Endothelial cell of umbilical vein (primary cell): ENCODE data around the gene CSNK1D. TPM values are rescaled to one million over a fixed set of nuclear protein-coding genes. Genes with fewer than 3 reads are reported as not detected.

ENCODE experiments used
- BruUV-seq: library from RNA; stranded (reverse); fragments of 400-500 nt; replicated peaks from 2 replicates; lab custom pipeline; 2021; lab: Mats Ljungman, UMichigan
- CTCF ChIA-PET: fragments of 300-600, 350-600 bp; sonication (Branson Sonifier 250); formaldehyde crosslinking; loops from one replicate; lab custom pipeline; 2021; ENCODE audit warnings: antibody characterized with exemption, inconsistent platforms; lab: Charles Lee
- POLR2A ChIA-PET: fragments of 300-600, 350-600 bp; sonication (Branson Sonifier 250); formaldehyde crosslinking; loops from one replicate; lab custom pipeline; 2021; ENCODE audit warnings: antibody characterized with exemption, inconsistent platforms; lab: Charles Lee
- DNase-seq: peaks from one replicate; pipeline ENCODE4 v3.0.0-alpha.2; 2011; ENCODE audit warnings: low read depth, low spot score
- FAIRE-seq: peaks from 2 replicates; lab custom pipeline; 2011; peaks lifted over from hg19 to GRCh38; lab: Jason Lieb, UNC
- H2AFZ ChIP-seq: 2 replicates; pipeline ENCODE4 v1.6.0; 2012; ENCODE audit warnings: low read depth, low read length, control low read depth, inconsistent platforms
- H3K27ac ChIP-seq: 2 replicates; pipeline ENCODE4 v1.5.1; 2011; ENCODE audit warnings: low read depth, mild to moderate bottlenecking, control low read depth, low read length, moderate library complexity; ENCODE audit not compliant: insufficient read depth
- H3K27me3 ChIP-seq, 2 experiments: 2 replicates each; pipeline versions ENCODE4 v1.6.0 to v1.6.1; 2011; ENCODE audit warnings: low read length in 2 of 2, mixed read lengths in 1 of 2; ENCODE audit not compliant: control insufficient read depth in 2 of 2, insufficient read depth in 2 of 2
- H3K36me3 ChIP-seq, 2 experiments: 2 replicates in 1 of 2; 3 replicates in 1 of 2; pipeline ENCODE4 v1.5.1; 2011; ENCODE audit warnings: low read length in 2 of 2, mild to moderate bottlenecking in 1 of 2, moderate library complexity in 1 of 2; ENCODE audit not compliant: control insufficient read depth in 2 of 2, insufficient read depth in 2 of 2; ENCODE audit errors: extremely low read depth in 1 of 2
- H3K4me1 ChIP-seq: 3 replicates; pipeline ENCODE4 v1.5.1; 2011; ENCODE audit warnings: mild to moderate bottlenecking, low read length; ENCODE audit not compliant: control insufficient read depth, insufficient read depth; ENCODE audit errors: extremely low read depth
- H3K4me2 ChIP-seq: 2 replicates; pipeline ENCODE4 v1.6.1; 2011; ENCODE audit warnings: low read length, control low read depth, mixed read lengths; ENCODE audit not compliant: insufficient read depth
- H3K4me3 ChIP-seq, 3 experiments: fragments of 200-600 bp in 1 of 3; sonication (generic), shearing (Covaris generic) in 1 of 3; replicated peaks in 1 of 3; 2 replicates each; pipeline ENCODE4 v1.5.1; 2011 to 2016; ENCODE audit warnings: control low read depth in 3 of 3, low read length in 3 of 3, mild to moderate bottlenecking in 2 of 3, inconsistent platforms in 1 of 3, low read depth in 1 of 3, moderate library complexity in 1 of 3; ENCODE audit not compliant: insufficient read depth in 1 of 3
- H3K79me2 ChIP-seq: 2 replicates; pipeline ENCODE4 v1.6.0; 2012; ENCODE audit warnings: low read length, inconsistent platforms; ENCODE audit not compliant: control insufficient read depth, insufficient read depth
- H3K9ac ChIP-seq: replicated peaks from 2 replicates; pipeline ENCODE3; 2011; ENCODE audit warnings: low read length, control low read depth; ENCODE audit not compliant: insufficient read depth; ENCODE audit errors: extremely low read depth
- H3K9me1 ChIP-seq: replicated peaks from 3 replicates; pipeline ENCODE4 v1.6.0; 2011; ENCODE audit warnings: mild to moderate bottlenecking, low read length; ENCODE audit not compliant: control insufficient read depth, insufficient read depth; ENCODE audit errors: extremely low read depth
- H3K9me3 ChIP-seq: replicated peaks from 2 replicates; pipeline ENCODE4 v1.5.1; 2012; ENCODE audit warnings: low read length, inconsistent platforms; ENCODE audit not compliant: control insufficient read depth, insufficient read depth
- H4K20me1 ChIP-seq: replicated peaks from 2 replicates; pipeline ENCODE3; 2011; ENCODE audit warnings: mild to moderate bottlenecking, low read length; ENCODE audit not compliant: control insufficient read depth, insufficient read depth; ENCODE audit errors: extremely low read depth
- CTCF ChIP-seq, 2 donors: IDR thresholded peaks; 1 replicate in 1 of 2; 2 replicates in 1 of 2; pipeline ENCODE4 v1.5.1; 2011; ENCODE audit warnings: low read length in 2 of 2, mild to moderate bottlenecking in 2 of 2, moderate library complexity in 2 of 2, control low read depth in 1 of 2, inconsistent platforms in 1 of 2, low read depth in 1 of 2; ENCODE audit not compliant: insufficient read depth in 1 of 2; ENCODE audit errors: extremely low read depth in 1 of 2
- EZH2 ChIP-seq: IDR thresholded peaks from 2 replicates; pipeline ENCODE4 v1.6.1; 2012; ENCODE audit warnings: borderline replicate concordance, low read depth, mild to moderate bottlenecking, moderate library complexity, low read length, inconsistent platforms; ENCODE audit not compliant: severe bottlenecking
- FOS ChIP-seq: IDR thresholded peaks from 2 replicates; pipeline ENCODE4 v1.6.1; 2011; ENCODE audit warnings: mild to moderate bottlenecking, low read length, moderate library complexity, borderline replicate concordance; ENCODE audit not compliant: insufficient read depth
- GATA2 ChIP-seq: IDR thresholded peaks from 2 replicates; pipeline ENCODE4 v1.7.0; 2011; ENCODE audit warnings: low read depth, mild to moderate bottlenecking, moderate library complexity, mixed read lengths, low read length; ENCODE audit not compliant: insufficient read length, insufficient read depth
- JUN ChIP-seq: IDR thresholded peaks from 2 replicates; pipeline ENCODE4 v1.6.1; 2011; ENCODE audit warnings: borderline replicate concordance, low read depth; ENCODE audit not compliant: insufficient read length, insufficient read depth
- MYC ChIP-seq: IDR thresholded peaks from one replicate; pipeline ENCODE4 v1.6.1; 2011; ENCODE audit warnings: mild to moderate bottlenecking, low read depth, low read length
- POLR2A ChIP-seq: IDR thresholded peaks from 2 replicates; pipeline ENCODE4 v1.6.1; 2012; ENCODE audit warnings: low read depth, mild to moderate bottlenecking, control low read depth, low read length
- POLR2AphosphoS5 ChIP-seq: IDR thresholded peaks from 2 replicates; pipeline ENCODE4 v1.6.1; 2012; ENCODE audit warnings: low read depth, mild to moderate bottlenecking, control low read depth, low read length, moderate library complexity; ENCODE audit not compliant: insufficient read depth
- dilution Hi-C: fragments of 300-500 bp; cut with MboI; formaldehyde crosslinking; loops from one replicate; pipeline ENCODE4 v1.15.0; 2019; ENCODE audit warnings: low sequenced_read_pairs; ENCODE audit not compliant: extremely low pct_ligation_motif_present
- intact Hi-C: fragments of 100-400 bp; cut with micrococcal nuclease; formaldehyde crosslinking; loops from one replicate; pipeline ENCODE4 v1.10.0; 2022
- polyA plus RNA-seq, 4 experiments: library from polyadenylated mRNA; depleted of rRNA in 3 of 4; stranded (reverse) in 3 of 4; unstranded in 1 of 4; fragments of >200 nt; gene quantifications; 2 replicates each; pipeline versions ENCODE4 v1.2.1 to v1.2.3, GENCODE V29; 2011 to 2012; ENCODE audit warnings: missing spikeins in 1 of 4
- total RNA-seq: library from RNA; stranded (reverse); gene quantifications from 2 replicates; pipeline ENCODE4 v1.2.3, GENCODE V29; 2021
- TF ChIP-seq, protein P1 (sequence below): IDR thresholded peaks from 2 replicates; pipeline ENCODE4 v1.6.1; 2011; ENCODE audit not compliant: insufficient read depth, insufficient read length

The CSNK1D gene
- total and polyA plus RNA-seq, 2 donors (not counting 3 experiments of a cell fraction or from before 2014, with no cell fraction given), result 127 to 155 TPM

- H3K4me2 ChIP-seq, result no peak overlapping the region
- ChIA-PET CTCF (interaction anchor here (1.3 to 4.4 kb wide), 5 partner anchors 13 to 269 kb away, joined by 4 to 26 read pairs (median 10); partner anchors contain the start of gene SECTM1), POLR2A (no interaction called here)
- H4K20me1 ChIP-seq, result no peaks in the 10 kb centered on the region
- no peaks in the 10 kb centered on the region for H3K9me3 ChIP-seq
- H3K27ac ChIP-seq, result no peak overlapping the region
- dilution Hi-C loops (no loop called here), intact Hi-C loops (loop anchor here (2.0 to 5.0 kb wide), 3 partner anchors 38 to 118 kb away; partner anchors contain the start of genes HEXD and OGFOD3)
- no peak for TF ChIP-seq POLR2AphosphoS5
- no peak for TF ChIP-seq MYC
- TF ChIP-seq CTCF (IDR thresholded peaks at IDR 0.05; ENCODE audit: extremely low read depth in 1 of 2, insufficient read depth in 1 of 2, low read depth in 1 of 2, low read length in 2 of 2), result no peak
- TF ChIP-seq GATA2, result no peak
- TF ChIP-seq JUN, result no peak
- TF ChIP-seq, protein P1, sequence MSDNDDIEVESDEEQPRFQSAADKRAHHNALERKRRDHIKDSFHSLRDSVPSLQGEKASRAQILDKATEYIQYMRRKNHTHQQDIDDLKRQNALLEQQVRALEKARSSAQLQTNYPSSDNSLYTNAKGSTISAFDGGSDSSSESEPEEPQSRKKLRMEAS, result no peak
- TF ChIP-seq FOS, result no peak
- TF ChIP-seq EZH2, result no peak
- TF ChIP-seq POLR2A, result no peak
- FAIRE-seq (peak; percentile 38), DNase-seq (no peak)
- H3K4me1 ChIP-seq, result peaks cover 31% of the 10 kb centered on the region
- no peaks in the 10 kb centered on the region for H3K79me2 ChIP-seq
- H3K36me3 ChIP-seq, result no peaks in the 10 kb centered on the region
- no TSS peak for BruUV-seq
- no peak overlapping the region for H3K4me3 ChIP-seq
- H3K9ac ChIP-seq, result no peak overlapping the region
- H2AFZ ChIP-seq, result no peak overlapping the region
- H3K9me1 ChIP-seq, result no peaks in the 10 kb centered on the region
- no peaks in the 10 kb centered on the region for H3K27me3 ChIP-seq
Observed at GRCh38 chr17:82299452-82299851, 26.0 kb upstream of the CSNK1D start.
